Measurements from ENCODE around the gene FADS1.

The FADS1 gene

DNA sequence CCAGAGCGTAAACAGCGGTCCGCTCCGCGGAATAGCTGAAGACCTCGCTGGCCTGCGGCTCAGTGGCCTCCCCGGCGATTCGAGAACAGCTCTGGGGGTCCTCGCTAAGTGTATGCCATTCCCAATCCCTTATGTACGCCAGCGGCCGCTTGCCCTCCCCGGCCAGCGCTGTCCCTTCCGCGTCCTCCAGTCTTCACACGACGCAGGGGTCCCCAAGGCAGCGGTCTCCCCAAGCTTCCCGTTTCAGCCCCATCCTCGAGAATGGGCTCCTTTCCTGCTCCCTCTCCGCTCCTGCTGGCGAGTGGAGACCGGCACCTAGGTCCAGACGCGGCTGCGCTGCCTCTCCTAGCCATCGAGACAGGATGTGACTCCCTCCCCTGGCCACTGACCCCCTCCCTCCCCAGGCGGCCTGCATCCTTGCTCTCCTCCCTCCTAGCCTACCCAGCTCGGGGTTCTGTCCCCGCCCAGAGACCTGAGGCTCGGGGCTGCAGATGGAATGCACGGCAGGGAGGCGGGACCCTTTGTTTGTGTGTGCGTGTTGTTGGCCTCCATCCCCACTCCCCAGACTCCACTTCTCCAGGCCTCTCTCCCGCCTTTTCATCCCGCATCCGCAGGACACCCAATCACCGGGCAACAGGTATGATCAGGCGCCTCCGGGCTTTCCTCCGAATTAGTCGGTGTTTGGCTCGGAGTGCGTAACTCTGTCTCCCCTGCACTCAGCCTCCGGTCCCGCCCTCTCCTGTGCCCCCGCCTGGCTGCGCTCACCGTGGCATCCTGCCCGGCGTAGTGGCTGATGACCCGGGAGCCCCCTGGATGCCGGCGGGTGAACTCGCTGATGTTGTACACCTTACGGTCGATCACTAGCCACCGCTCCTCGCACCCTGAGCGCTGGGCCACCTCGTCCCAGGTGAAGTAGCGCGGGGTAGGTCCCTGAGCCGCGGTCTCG is 740 bp downstream of the FADS1 start:
- H3K36me3 ChIP-seq (ENCODE audit: control insufficient read depth, insufficient read depth, low read length): peaks cover 29% of the 10 kb centered on the region
- H3K4me3 ChIP-seq (ENCODE audit: low read depth, low read length): peak overlapping the region; percentile 76
- H3K9ac ChIP-seq (ENCODE audit: low read depth, low read length): peak overlapping the region; percentile 86
- H3K27ac ChIP-seq (ENCODE audit: low read depth, low read length): peak overlapping the region; percentile 98
- peaks cover 12% of the 10 kb centered on the region for H3K4me1 ChIP-seq (ENCODE audit: control insufficient read depth, insufficient read depth, low read length)
- H3K9me3 ChIP-seq (ENCODE audit: control insufficient read depth, insufficient read depth, low read length): no peaks in the 10 kb centered on the region
- no peaks in the 10 kb centered on the region for H3K27me3 ChIP-seq (ENCODE audit: control insufficient read depth, insufficient read depth, low read length)

DNA sequence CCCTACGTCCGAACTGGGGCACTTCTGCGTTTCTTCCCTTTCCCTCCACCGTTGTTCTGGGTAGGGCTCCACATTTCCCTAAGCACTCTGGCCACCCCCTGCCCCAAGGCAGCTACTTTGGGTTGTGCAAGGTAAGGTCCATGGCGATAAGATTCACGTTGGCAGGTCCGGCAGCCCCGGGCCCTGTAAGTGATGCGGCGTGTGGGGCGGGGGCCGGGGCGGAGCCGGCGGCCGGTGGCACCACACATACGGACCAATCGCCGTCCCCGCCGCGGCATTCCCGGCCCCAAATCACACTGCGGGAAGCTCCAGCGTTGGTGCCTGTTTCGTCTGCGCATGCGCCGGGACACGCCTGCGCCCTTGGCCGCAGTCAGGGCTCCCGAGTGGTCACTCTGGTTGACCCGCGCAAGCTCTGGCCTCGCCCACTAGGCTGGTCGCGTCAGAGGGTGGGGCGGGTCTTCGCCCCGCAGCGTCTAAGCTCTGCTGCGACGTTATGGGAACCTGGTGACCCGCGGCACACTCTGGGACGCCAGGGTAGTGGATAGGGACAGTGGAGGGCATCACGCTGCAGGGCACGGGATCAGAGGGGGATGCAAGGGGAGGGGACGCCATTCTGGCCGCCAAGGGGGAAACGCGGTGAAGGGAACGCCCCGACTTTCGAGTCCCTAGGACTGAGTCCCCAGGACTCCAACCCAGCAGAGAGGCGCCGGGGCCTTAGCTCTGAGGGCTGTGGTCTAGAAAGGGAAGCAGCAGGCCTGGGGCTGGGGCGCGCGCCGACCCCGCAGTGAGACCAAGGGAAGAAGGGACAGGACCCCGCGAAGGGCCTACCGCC is 1.6 kb downstream of the FADS1 start:
- Histone ChIP-seq H3K9ac (ENCODE audit: low read depth, low read length) (peak overlapping the region; percentile 86), H3K27me3 (ENCODE audit: control insufficient read depth, insufficient read depth, low read length) (no peaks in the 10 kb centered on the region), H3K36me3 (ENCODE audit: control insufficient read depth, insufficient read depth, low read length) (peaks cover 38% of the 10 kb centered on the region)

DNA sequence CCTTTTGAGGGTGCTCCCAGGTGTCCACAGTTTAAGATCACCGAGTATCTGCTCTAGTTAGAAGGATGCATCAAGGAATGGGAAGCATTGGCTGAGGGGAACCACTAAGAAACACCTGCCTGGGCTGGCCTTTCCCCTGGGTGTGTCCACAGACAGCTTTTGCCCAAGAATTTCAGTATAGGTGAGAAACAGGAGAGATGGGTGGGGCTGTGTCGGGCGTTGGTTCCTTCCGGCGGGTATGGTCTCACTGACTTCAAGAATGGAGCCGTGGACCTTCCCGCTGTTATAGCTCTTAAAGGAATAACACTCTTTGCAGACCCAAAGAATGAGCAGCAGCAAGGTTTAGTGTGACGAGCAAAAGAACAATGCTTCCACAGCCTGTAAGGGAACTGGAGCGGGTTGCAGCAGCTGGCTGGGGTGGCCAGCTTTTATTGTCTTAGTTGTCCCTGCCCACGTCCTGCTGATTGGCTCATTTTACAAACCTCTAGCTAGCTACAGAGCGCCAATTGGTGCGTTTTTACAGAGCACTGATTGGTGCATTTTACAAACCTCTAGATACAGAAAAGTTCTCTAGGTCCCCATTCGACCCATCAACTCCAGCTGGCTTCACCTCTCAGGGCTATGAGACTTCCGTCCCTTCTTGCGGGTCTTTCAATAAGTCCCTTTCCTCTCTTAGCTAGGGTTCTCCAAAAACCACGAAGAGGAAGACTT is 2.4 kb downstream of the FADS1 start:
- Histone ChIP-seq H3K27ac (ENCODE audit: low read depth, low read length) (peak overlapping the region; percentile 98), H3K36me3 (ENCODE audit: control insufficient read depth, insufficient read depth, low read length) (peaks cover 45% of the 10 kb centered on the region), H3K9ac (ENCODE audit: low read depth, low read length) (peak overlapping the region; percentile 41), H3K4me3 (ENCODE audit: low read depth, low read length) (peak overlapping the region; percentile 76), H3K9me3 (ENCODE audit: control insufficient read depth, insufficient read depth, low read length) (no peaks in the 10 kb centered on the region), H3K27me3 (ENCODE audit: control insufficient read depth, insufficient read depth, low read length) (no peaks in the 10 kb centered on the region), H3K4me1 (ENCODE audit: control insufficient read depth, insufficient read depth, low read length) (peaks cover 12% of the 10 kb centered on the region)

More for the DNA sequence above, 1.6 kb downstream of the FADS1 start:
- peak overlapping the region; percentile 76 for H3K4me3 ChIP-seq (ENCODE audit: low read depth, low read length)
- peaks cover 12% of the 10 kb centered on the region for H3K4me1 ChIP-seq (ENCODE audit: control insufficient read depth, insufficient read depth, low read length)
- H3K27ac ChIP-seq (ENCODE audit: low read depth, low read length): peak overlapping the region; percentile 98
- no peaks in the 10 kb centered on the region for H3K9me3 ChIP-seq (ENCODE audit: control insufficient read depth, insufficient read depth, low read length)

DNA sequence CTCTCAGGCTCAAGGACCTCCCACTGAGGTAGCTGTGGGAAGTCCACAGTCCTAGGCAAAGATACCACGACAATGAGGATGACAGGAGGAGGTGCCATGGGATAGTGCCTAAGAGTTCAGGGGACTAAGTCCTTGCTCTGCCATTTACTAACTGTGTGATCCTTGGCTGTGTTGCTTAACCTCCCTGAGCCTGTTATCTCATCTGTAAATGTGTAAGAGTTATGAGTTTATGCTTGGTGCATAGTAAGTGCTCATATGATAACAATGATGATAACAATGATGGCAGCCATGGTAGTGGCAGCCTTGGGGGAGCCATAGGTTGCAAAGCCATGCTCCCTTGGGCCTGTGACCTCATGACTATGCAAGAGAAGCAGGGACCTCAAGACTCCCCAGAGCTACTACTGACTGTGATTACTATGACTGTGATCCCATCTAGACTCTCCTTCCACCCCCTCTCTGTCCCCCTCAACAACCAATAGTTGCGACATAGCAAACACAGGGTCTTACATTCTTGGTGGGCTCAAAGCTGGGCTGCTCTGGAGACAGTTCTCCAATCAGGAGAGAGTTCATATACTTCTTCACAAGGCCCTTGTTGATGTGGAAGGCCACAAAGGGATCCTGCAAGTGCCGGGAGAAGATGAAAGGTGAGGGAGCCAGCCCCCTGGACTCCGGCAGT is 3.9 kb downstream of the FADS1 start:
- H3K4me3 ChIP-seq (ENCODE audit: low read depth, low read length): no peak overlapping the region
- H3K27ac ChIP-seq (ENCODE audit: low read depth, low read length): no peak overlapping the region
- H3K9me3 ChIP-seq (ENCODE audit: control insufficient read depth, insufficient read depth, low read length): no peaks in the 10 kb centered on the region
- no peak overlapping the region for H3K9ac ChIP-seq (ENCODE audit: low read depth, low read length)
- peaks cover 7% of the 10 kb centered on the region for H3K4me1 ChIP-seq (ENCODE audit: control insufficient read depth, insufficient read depth, low read length)
- no peaks in the 10 kb centered on the region for H3K27me3 ChIP-seq (ENCODE audit: control insufficient read depth, insufficient read depth, low read length)
- H3K36me3 ChIP-seq (ENCODE audit: control insufficient read depth, insufficient read depth, low read length): peaks cover 61% of the 10 kb centered on the region

DNA sequence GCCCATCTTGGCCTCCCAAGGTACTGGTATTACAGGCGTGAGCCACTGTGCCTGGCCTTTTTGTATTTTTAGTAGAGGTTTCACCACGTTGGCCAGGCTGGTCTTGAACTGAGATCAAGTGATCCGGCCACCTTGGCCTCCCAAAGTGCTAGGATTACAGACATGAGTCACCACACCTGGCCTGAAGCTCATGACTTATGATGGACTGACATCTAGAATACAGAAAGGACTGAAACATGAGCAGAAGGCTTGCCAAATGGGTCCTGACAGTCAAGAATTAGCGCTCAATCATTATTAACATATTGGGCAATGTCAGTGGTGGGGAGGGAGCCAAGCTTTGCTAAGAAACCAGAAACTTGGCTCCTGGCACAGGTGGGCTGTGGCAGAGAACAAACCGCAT is 5.0 kb downstream of the FADS1 start:
- Histone ChIP-seq H3K9ac (ENCODE audit: low read depth, low read length) (no peak overlapping the region), H3K27me3 (ENCODE audit: control insufficient read depth, insufficient read depth, low read length) (no peaks in the 10 kb centered on the region), H3K36me3 (ENCODE audit: control insufficient read depth, insufficient read depth, low read length) (peaks cover 70% of the 10 kb centered on the region), H3K27ac (ENCODE audit: low read depth, low read length) (no peak overlapping the region), H3K4me3 (ENCODE audit: low read depth, low read length) (no peak overlapping the region), H3K9me3 (ENCODE audit: control insufficient read depth, insufficient read depth, low read length) (no peaks in the 10 kb centered on the region), H3K4me1 (ENCODE audit: control insufficient read depth, insufficient read depth, low read length) (peaks cover 3% of the 10 kb centered on the region; the same call in 1 of the 2 replicates)

DNA sequence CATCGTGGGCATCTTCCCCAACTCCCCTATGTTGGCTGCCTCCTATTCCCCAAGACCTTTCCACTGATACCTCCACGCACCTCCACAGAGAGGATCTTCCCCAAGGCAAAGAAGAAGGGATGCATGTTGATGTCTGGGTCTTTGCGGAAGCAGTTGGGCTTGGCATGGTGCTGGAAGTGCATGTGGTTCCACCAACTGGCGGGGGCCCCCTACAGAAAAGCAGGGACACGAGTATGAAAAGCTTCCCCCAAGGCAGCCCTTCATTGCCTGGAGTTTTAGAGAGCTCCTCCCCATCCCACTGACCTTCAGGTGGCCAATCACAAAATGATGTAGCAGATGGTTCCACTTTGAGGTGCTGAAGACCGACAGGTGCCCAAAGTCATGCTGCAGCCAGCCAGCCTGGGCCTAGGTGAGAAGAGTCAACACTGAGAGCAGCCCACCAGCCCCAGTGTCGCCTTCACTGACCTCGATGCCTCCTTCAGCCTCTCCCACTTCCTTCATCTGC is 6.1 kb downstream of the FADS1 start:
- H3K27ac ChIP-seq (ENCODE audit: low read depth, low read length): no peak overlapping the region
- no peaks in the 10 kb centered on the region for H3K27me3 ChIP-seq (ENCODE audit: control insufficient read depth, insufficient read depth, low read length)
- H3K4me3 ChIP-seq (ENCODE audit: low read depth, low read length): no peak overlapping the region
- peaks cover 78% of the 10 kb centered on the region for H3K36me3 ChIP-seq (ENCODE audit: control insufficient read depth, insufficient read depth, low read length)
- H3K9me3 ChIP-seq (ENCODE audit: control insufficient read depth, insufficient read depth, low read length): no peaks in the 10 kb centered on the region
- peaks cover 3% of the 10 kb centered on the region; the same call in 1 of the 2 replicates for H3K4me1 ChIP-seq (ENCODE audit: control insufficient read depth, insufficient read depth, low read length)
- H3K9ac ChIP-seq (ENCODE audit: low read depth, low read length): no peak overlapping the region

DNA sequence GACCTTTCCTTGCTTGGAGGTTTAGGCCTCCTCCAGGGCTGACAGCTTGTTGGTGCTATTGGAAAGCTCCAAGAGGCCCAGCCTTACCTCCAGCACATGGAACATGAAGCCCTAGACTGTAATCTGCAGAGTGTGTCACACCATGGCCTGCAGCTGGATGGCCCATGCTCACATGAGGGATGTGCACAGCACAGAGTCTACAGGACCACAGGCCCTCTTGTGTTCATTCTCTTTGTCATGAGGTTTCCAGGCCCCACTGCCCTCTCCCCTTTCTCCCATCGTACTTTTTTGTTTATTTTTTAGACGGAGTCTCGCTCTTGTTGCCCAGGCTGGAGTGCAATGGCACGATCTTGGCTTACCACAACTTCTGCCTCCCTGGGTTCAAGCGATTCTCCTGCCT is 10.0 kb downstream of the FADS1 start:
- Histone ChIP-seq H3K9me3 (ENCODE audit: control insufficient read depth, insufficient read depth, low read length) (no peaks in the 10 kb centered on the region), H3K4me3 (ENCODE audit: low read depth, low read length) (no peak overlapping the region), H3K27ac (ENCODE audit: low read depth, low read length) (no peak overlapping the region), H3K9ac (ENCODE audit: low read depth, low read length) (no peak overlapping the region), H3K36me3 (ENCODE audit: control insufficient read depth, insufficient read depth, low read length) (peaks cover 95% of the 10 kb centered on the region), H3K4me1 (ENCODE audit: control insufficient read depth, insufficient read depth, low read length) (no peaks in the 10 kb centered on the region), H3K27me3 (ENCODE audit: control insufficient read depth, insufficient read depth, low read length) (no peaks in the 10 kb centered on the region)

DNA sequence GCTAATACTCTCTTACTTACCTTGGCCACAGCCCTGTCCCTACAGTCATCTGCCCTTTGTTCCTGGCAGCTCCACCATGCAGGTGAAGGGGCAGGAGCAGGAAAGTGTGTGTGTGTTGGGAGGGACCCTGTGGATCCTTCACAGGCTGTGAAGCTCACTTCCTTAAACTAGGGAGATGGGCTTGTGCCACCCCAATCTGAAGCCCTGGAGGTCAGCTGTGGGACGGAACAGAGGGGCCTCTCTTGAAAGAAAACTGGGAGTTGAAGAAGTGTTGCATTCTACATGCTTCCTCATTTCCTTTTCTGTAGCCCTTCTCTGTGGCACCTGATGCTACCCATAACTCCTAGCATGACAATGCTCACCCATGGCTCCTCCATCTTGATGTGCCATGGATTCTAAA is 11.7 kb downstream of the FADS1 start:
- Histone ChIP-seq H3K9me3 (ENCODE audit: control insufficient read depth, insufficient read depth, low read length) (no peaks in the 10 kb centered on the region), H3K27ac (ENCODE audit: low read depth, low read length) (no peak overlapping the region), H3K4me1 (ENCODE audit: control insufficient read depth, insufficient read depth, low read length) (no peaks in the 10 kb centered on the region), H3K9ac (ENCODE audit: low read depth, low read length) (no peak overlapping the region), H3K4me3 (ENCODE audit: low read depth, low read length) (no peak overlapping the region), H3K36me3 (ENCODE audit: control insufficient read depth, insufficient read depth, low read length) (peaks cover 96% of the 10 kb centered on the region), H3K27me3 (ENCODE audit: control insufficient read depth, insufficient read depth, low read length) (no peaks in the 10 kb centered on the region)

DNA sequence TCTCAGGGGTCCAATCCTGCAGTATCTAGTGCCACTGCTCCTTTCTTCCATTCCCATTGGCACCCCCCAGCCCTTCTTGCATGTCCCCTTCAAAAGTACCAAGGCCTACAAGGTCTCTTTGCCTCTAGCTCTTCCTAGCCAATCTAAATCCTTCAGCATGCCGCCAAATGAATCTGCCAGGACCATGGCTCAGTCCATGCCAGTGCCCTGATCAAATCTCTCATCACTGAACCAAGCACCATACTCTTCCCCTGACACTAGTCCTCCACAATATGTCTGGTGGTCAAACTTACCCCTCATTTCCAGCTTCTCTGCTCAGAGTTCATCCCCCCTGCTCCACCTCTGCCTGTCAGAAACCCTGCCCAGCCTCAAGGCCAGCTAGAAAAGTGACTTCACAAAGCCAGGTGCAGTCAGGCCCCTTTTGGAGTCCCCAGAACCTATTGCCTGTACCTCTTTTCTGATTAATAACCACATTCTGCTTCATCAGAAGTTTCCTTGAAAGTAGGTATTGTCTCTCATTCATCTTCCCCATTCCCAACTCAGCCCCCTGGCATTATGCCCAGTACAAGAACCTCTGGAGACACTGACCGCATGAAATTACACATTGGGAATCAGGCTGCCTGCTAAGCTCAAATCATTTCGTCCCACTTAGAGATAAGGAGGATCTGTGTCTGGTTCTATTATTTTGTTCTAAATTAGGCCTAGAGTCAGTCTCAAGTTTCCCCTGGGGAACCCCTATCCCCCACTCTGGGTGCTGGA is 12.7 kb downstream of the FADS1 start:
- H3K27me3 ChIP-seq (ENCODE audit: control insufficient read depth, insufficient read depth, low read length): no peaks in the 10 kb centered on the region
- H3K4me3 ChIP-seq (ENCODE audit: low read depth, low read length): no peak overlapping the region
- no peak overlapping the region for H3K27ac ChIP-seq (ENCODE audit: low read depth, low read length)
- H3K9ac ChIP-seq (ENCODE audit: low read depth, low read length): no peak overlapping the region
- no peaks in the 10 kb centered on the region for H3K4me1 ChIP-seq (ENCODE audit: control insufficient read depth, insufficient read depth, low read length)
- peaks cover 96% of the 10 kb centered on the region for H3K36me3 ChIP-seq (ENCODE audit: control insufficient read depth, insufficient read depth, low read length)
- no peaks in the 10 kb centered on the region for H3K9me3 ChIP-seq (ENCODE audit: control insufficient read depth, insufficient read depth, low read length)
